HepG2 (cell line): Measurements from ENCODE around the gene OSBPL3. TPM values are rescaled to one million over a fixed set of nuclear protein-coding genes. Genes with fewer than 3 reads are reported as not detected.

Experiments used
- ATAC-seq: fragments of 200-7000 bp; cut with Tn5 transposase; 3 replicates; pipeline ENCODE4 v1.9.1; 2020; ENCODE audit warnings: mild to moderate bottlenecking, moderate library complexity
- BruUV-seq: library from RNA; stranded (reverse); fragments of 400-500 nt; replicated peaks from 2 replicates; lab custom pipeline; 2021; lab: Mats Ljungman, UMichigan
- CTCF ChIA-PET: fragments of 300-600 bp; formaldehyde crosslinking; extraction: SDS; loops from one replicate; lab custom pipeline; 2021; ENCODE audit warnings: low total read pairs, inconsistent platforms, low intra/inter-chr PET ratio; lab: Yijun Ruan, JAX
- POLR2A ChIA-PET: fragments of 350-600 bp; sonication (Branson Sonifier 250); formaldehyde crosslinking; loops from one replicate; lab custom pipeline; 2020; ENCODE audit warnings: antibody characterized with exemption, inconsistent platforms; lab: Yijun Ruan, JAX
- DNase-seq: peaks from one replicate; pipeline ENCODE4 v3.0.0-alpha.2; 2015; ENCODE audit warnings: low spot score
- FAIRE-seq: peaks from 3 replicates; lab custom pipeline; 2011; peaks lifted over from hg19 to GRCh38; lab: Jason Lieb, UNC
- H2AFZ ChIP-seq: one replicate; pipeline ENCODE4 v1.6.1; 2011; ENCODE audit warnings: low read length, inconsistent platforms
- H3K27ac ChIP-seq: fragments of 300-600 bp; 3 replicates; pipeline ENCODE4 v1.8.0; 2011; ENCODE audit warnings: mixed run types, mild to moderate bottlenecking, mixed read lengths, low read length, inconsistent platforms; ENCODE audit not compliant: insufficient read depth; ENCODE audit errors: extremely low read length
- H3K27me3 ChIP-seq, 2 experiments: fragments of 200-600 bp in 1 of 2; 2 replicates in 1 of 2; 3 replicates in 1 of 2; pipeline versions ENCODE4 v1.6.0 to v1.8.0; 2011; ENCODE audit warnings: low read length in 2 of 2, mild to moderate bottlenecking in 2 of 2, moderate library complexity in 2 of 2, inconsistent platforms in 1 of 2; ENCODE audit not compliant: insufficient read depth in 2 of 2, control insufficient read depth in 1 of 2
- H3K36me3 ChIP-seq, 2 experiments: fragments of 200-600 bp in 1 of 2; replicated peaks in 1 of 2; 2 replicates in 1 of 2; 3 replicates in 1 of 2; pipeline versions ENCODE4 v1.5.1 to v1.8.0; 2011; ENCODE audit warnings: low read length in 2 of 2, inconsistent platforms in 1 of 2; ENCODE audit not compliant: insufficient read depth in 2 of 2, control insufficient read depth in 1 of 2
- H3K4me1 ChIP-seq: 2 replicates; pipeline ENCODE4 v1.5.1; 2012; ENCODE audit warnings: low read length, inconsistent platforms; ENCODE audit not compliant: insufficient read depth
- H3K4me2 ChIP-seq: 2 replicates; pipeline ENCODE4 v1.6.0; 2011; ENCODE audit warnings: low read depth, low read length, inconsistent platforms
- H3K4me3 ChIP-seq, 3 experiments: fragments of 200-600 bp in 1 of 3; sonication (generic), shearing (Covaris generic) in 1 of 3; replicated peaks in 1 of 3; 2 replicates each; pipeline ENCODE4 v1.5.1; 2011 to 2016; ENCODE audit warnings: low read length in 3 of 3, inconsistent platforms in 2 of 3, low read depth in 2 of 3, mild to moderate bottlenecking in 2 of 3, control low read depth in 1 of 3, mixed read lengths in 1 of 3; ENCODE audit not compliant: insufficient read depth in 1 of 3
- H3K79me2 ChIP-seq: one replicate; pipeline ENCODE4 v1.6.1; 2011; ENCODE audit warnings: low read length, inconsistent platforms; ENCODE audit not compliant: insufficient read depth
- H3K9ac ChIP-seq: 2 replicates; pipeline ENCODE4 v1.6.0; 2011; ENCODE audit warnings: mild to moderate bottlenecking, low read depth, low read length, inconsistent platforms; ENCODE audit not compliant: insufficient read depth
- H3K9me3 ChIP-seq: 2 replicates; pipeline ENCODE4 v1.5.1; 2012; ENCODE audit warnings: mild to moderate bottlenecking, low read length
- H4K20me1 ChIP-seq: 2 replicates; pipeline ENCODE4 v1.6.0; 2011; ENCODE audit warnings: inconsistent platforms, mild to moderate bottlenecking, low read length, moderate library complexity; ENCODE audit not compliant: insufficient read depth
- EP300 ChIP-seq, 3 experiments: sonication (generic) in 1 of 3; formaldehyde crosslinking in 1 of 3; IDR thresholded peaks; 2 replicates each; pipeline versions ENCODE4 v1.5.1 to v1.6.1; 2011 to 2020; ENCODE audit warnings: low read depth in 2 of 3, low read length in 2 of 3, borderline replicate concordance in 1 of 3, improper control_type of control experiment in 1 of 3, mild to moderate bottlenecking in 1 of 3, missing genetic modification reagents in 1 of 3, moderate library complexity in 1 of 3
- HNF4A ChIP-seq: sonication (generic); formaldehyde crosslinking; IDR thresholded peaks from 2 replicates; pipeline ENCODE4 v1.4.0; 2020; ENCODE audit warnings: missing genetic modification reagents
- HNF4G ChIP-seq, 2 experiments: sonication (generic) in 1 of 2; formaldehyde crosslinking in 1 of 2; IDR thresholded peaks; 2 replicates each; pipeline versions ENCODE4 v1.4.0 to v1.6.1; 2011 to 2020; ENCODE audit warnings: borderline replicate concordance in 2 of 2, low read depth in 2 of 2, mild to moderate bottlenecking in 2 of 2, low read length in 1 of 2, missing genetic modification reagents in 1 of 2, moderate library complexity in 1 of 2
- SOX13 ChIP-seq, 3 experiments: fragments of 450-650 bp in 1 of 3; sonication (generic) in 1 of 3; formaldehyde crosslinking in 1 of 3; IDR thresholded peaks in 2 of 3; conservative IDR thresholded peaks in 1 of 3; 2 replicates each; pipeline versions ENCODE4 v1.5.0 to v1.6.1; 2016 to 2020; ENCODE audit warnings: antibody characterized with exemption in 1 of 3, mild to moderate bottlenecking in 1 of 3, missing compliant biosample characterization in 1 of 3, missing genetic modification reagents in 1 of 3, moderate library complexity in 1 of 3
- ZMYM4 ChIP-seq: sonication (generic); formaldehyde crosslinking; IDR thresholded peaks from 2 replicates; pipeline ENCODE4 v1.8.1; 2023; ENCODE audit warnings: mild to moderate bottlenecking, missing genetic modification reagents
- ZNF234 ChIP-seq: sonication (generic); formaldehyde crosslinking; conservative IDR thresholded peaks from 2 replicates; pipeline ENCODE4 v1.5.1; 2020; ENCODE audit warnings: mild to moderate bottlenecking, missing genetic modification reagents
- ZNF644 ChIP-seq: IDR thresholded peaks from 2 replicates; pipeline ENCODE4 v1.6.1; 2016; ENCODE audit warnings: low read depth
- WGBS: methylation state at CpG from one replicate; pipeline ENCODE4 v1.1.6; 2017; ENCODE audit warnings: low lambda C conversion rate; 5-methylcytosine and 5-hydroxymethylcytosine counted together
- in situ Hi-C: cut with HindIII; loops from 2 replicates; pipeline ENCODE4 v1.10.0; 2017; ENCODE audit warnings: low pct_unique_long_range_greater_than_20kb; ENCODE audit not compliant: extremely low pct_ligation_motif_present
- intact Hi-C: fragments of 100-400 bp; cut with micrococcal nuclease; formaldehyde crosslinking; loops from one replicate; pipeline ENCODE4 v1.10.0; 2022; ENCODE audit not compliant: unreplicated experiment
- polyA plus RNA-seq, 8 experiments: library from polyadenylated mRNA; depleted of rRNA in 3 of 8; stranded (reverse) in 7 of 8; unstranded in 1 of 8; fragments of >200 nt; fragmentation: Illumina TruSeq in 4 of 8; extraction: Trizol in 4 of 8; gene quantifications; 2 replicates each; pipeline versions ENCODE4 v1.2.1 to v1.2.3, GENCODE V29; 2011 to 2016; ENCODE audit warnings: low read depth in 4 of 8, missing spikeins in 1 of 8, mixed read lengths in 1 of 8; ENCODE audit not compliant: insufficient read depth in 1 of 8
- total RNA-seq, 5 experiments: library from RNA; depleted of rRNA; stranded (reverse); fragments of >200 nt; fragmentation: Illumina TruSeq; extraction: Trizol; gene quantifications; 2 replicates each; pipeline ENCODE4 v1.2.3, GENCODE V29; 2016; ENCODE audit warnings: low read depth in 1 of 5

OSBPL3 gene
- total and polyA plus RNA-seq, 2 of the 13 experiments (the other 11 are each of a cell fraction or from before 2014, with no cell fraction given) = 8.8 to 28.9 TPM

- no peaks in the 10 kb centered on the region for H3K9me3 ChIP-seq
- POLR2A ChIA-PET = interaction anchor here (1.3 to 1.6 kb wide), 2 partner anchors 33 to 179 kb away, joined by 3 to 6 read pairs; partner anchors contain the start of genes CYCS and OSBPL3
- H3K4me3 ChIP-seq = no peak overlapping the region
- FAIRE-seq = peak; percentile 32
- WGBS = 81% methylated on average over 1 of the region's 1 CpG
- TF ChIP-seq ZNF644 (CRISPR knock-in tag) (peak; percentile 99), ZMYM4 (CRISPR knock-in tag) (0 out of 2 replicates have a peak, but pooled peaks have one; percentile 37), ZNF234 (no peak), SOX13 (IDR thresholded peaks at IDR 0.05) (no peak), SOX13 (CRISPR knock-in tag; conservative IDR thresholded peaks at IDR 0.05 in 1 of 2, IDR thresholded peaks at IDR 0.05 in 1 of 2) (peak in 1 of 2 experiments; percentile 17; a peak in 1 of 4 replicates), HNF4G (IDR thresholded peaks at IDR 0.05; ENCODE audit: borderline replicate concordance, low read depth, low read length) (peak; percentile 26; the same call in 1 of the 2 replicates), HNF4G (CRISPR knock-in tag; IDR thresholded peaks at IDR 0.05; ENCODE audit: borderline replicate concordance, low read depth) (no peak), EP300 (IDR thresholded peaks at IDR 0.05; ENCODE audit: low read depth in 2 of 2, low read length in 2 of 2) (no peak), EP300 (CRISPR knock-in tag; IDR thresholded peaks at IDR 0.05; ENCODE audit: borderline replicate concordance) (no peak), HNF4A (CRISPR knock-in tag) (peak; percentile 84)
- no TSS peak for BruUV-seq
- no peak overlapping the region for H3K9ac ChIP-seq
- peak; percentile 52 for DNase-seq
- H2AFZ ChIP-seq = no peak overlapping the region
- peak; percentile 52; the same call in 2 of the 3 replicates for ATAC-seq
- in situ Hi-C loops = no loop called here
- peak overlapping the region; percentile 28; the same call in 1 of the 2 replicates for H3K4me2 ChIP-seq
- no peak overlapping the region for H3K27ac ChIP-seq
- H3K79me2 ChIP-seq = peaks cover 58% of the 10 kb centered on the region
- peaks cover 16% of the 10 kb centered on the region for H3K4me1 ChIP-seq
- intact Hi-C loops = no loop called here
- H3K36me3 ChIP-seq = no peaks in the 10 kb centered on the region
- no peaks in the 10 kb centered on the region for H4K20me1 ChIP-seq
- H3K27me3 ChIP-seq = no peaks in the 10 kb centered on the region
- CTCF ChIA-PET = no interaction called here
Measured at GRCh38 chr7:24946467-24946866, 33.5 kb downstream of the OSBPL3 start.
